HL-60 (cell line): Measurements from ENCODE around the gene CAMKMT.

Experiments
- DNase-seq, 2 experiments: peaks; one replicate each; pipeline ENCODE4 v3.0.0-alpha.2; 2010 to 2020; ENCODE audit warnings: low read depth in 1 of 2, low spot score in 1 of 2
- H3K27ac ChIP-seq: fragments of 250-450 bp; sonication (Bioruptor Pico); replicated peaks from 2 replicates; pipeline ENCODE4 v1.5.1; 2020; ENCODE audit warnings: mild to moderate bottlenecking, moderate library complexity
- H3K27me3 ChIP-seq: fragments of 250-450 bp; sonication (Bioruptor Pico); 2 replicates; pipeline ENCODE4 v1.5.1; 2021; ENCODE audit warnings: mild to moderate bottlenecking, moderate library complexity; ENCODE audit not compliant: insufficient read depth, poor library complexity, severe bottlenecking
- H3K4me3 ChIP-seq: replicated peaks from 2 replicates; pipeline ENCODE4 v1.5.1; 2011; ENCODE audit warnings: mild to moderate bottlenecking, control low read depth, low read length; ENCODE audit not compliant: insufficient read depth
- GABPA ChIP-seq: IDR thresholded peaks from 2 replicates; pipeline ENCODE4 v1.6.1; 2012; ENCODE audit warnings: low read depth
- POLR2AphosphoS5 ChIP-seq: IDR thresholded peaks from 2 replicates; pipeline ENCODE4 v1.6.1; 2012; ENCODE audit warnings: low read depth
- SPI1 ChIP-seq: IDR thresholded peaks from 2 replicates; pipeline ENCODE4 v1.6.1; 2012; ENCODE audit warnings: low read depth, mild to moderate bottlenecking, borderline replicate concordance
- TF ChIP-seq, protein P1 (sequence below): IDR thresholded peaks from 2 replicates; pipeline ENCODE4 v1.6.1; 2012; ENCODE audit warnings: low read depth; ENCODE audit not compliant: insufficient replicate concordance
- TF ChIP-seq, protein P2 (sequence below): IDR thresholded peaks from one replicate; pipeline ENCODE4 v1.5.1; 2011; ENCODE audit warnings: low read length, control low read depth, inconsistent platforms; ENCODE audit not compliant: insufficient read depth

The CAMKMT gene

DNA sequence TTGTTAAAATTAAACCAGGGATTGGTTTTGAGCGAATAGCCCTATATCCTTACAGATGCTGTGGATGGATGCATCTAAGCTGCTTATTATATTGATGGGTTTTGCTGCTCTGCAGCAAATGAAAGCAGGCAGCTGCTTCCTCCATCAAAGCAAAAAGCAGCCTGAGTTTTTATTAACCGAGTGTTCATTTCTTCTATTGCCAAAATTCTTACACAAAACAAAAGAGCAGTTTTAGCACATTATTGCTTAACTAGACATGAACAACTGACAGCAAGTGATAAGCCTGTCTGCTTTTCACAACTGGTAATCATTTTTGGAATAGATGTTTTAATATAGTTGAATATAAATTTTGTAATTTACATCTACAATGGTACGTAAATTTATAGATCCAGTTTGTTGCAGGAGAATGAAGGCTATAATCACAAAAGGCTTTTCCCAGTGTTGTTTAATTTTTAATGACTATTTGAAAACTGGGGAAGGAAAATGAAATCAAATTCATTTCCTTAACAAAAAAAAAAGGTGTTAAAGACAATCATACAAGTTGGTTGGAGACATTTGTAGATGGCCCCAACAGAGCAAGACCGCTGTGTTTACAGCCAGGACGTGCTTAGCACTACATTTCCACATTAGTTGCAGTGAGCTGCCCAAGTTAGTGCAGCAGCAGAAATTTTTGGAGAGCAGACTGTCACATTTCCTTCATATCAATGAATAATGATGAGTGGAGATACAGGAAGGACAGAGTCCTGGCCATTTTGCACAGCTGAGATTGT is 326.1 kb downstream of the CAMKMT start:
- no peak for DNase-seq
- H3K27me3 ChIP-seq = no peaks in the 10 kb centered on the region

DNA sequence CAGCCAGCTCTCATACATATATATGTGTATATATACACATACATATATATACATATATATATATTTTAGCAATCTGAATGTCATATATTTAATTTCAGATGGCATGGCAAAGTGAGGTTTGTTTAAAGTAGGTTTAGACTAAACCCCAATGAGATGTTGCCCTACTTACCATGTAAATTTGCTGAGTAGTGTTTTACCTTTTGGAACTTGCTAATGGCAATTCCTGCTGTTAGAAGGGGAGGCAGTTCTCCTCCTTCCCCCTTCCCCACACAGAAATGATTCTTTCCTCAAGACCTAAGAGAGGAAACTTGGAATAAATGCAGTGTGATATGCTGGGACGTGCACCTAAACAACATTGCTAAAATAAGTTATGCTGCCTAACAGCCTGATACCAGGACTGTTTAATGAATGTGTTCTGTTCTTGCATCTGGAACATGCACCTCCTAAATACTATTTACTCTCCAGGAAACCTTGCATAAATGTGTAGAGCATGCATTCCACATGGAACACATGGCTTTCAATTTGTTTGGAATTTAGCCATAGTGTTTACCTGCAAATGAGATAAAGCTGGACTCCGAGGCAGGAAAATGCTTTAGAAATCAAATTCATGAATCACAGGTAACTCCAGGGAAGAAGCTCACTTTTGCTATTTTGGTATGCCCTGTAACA is 326.8 kb downstream of the CAMKMT start:
- H3K4me3 ChIP-seq = no peak overlapping the region
- no peak overlapping the region for H3K27ac ChIP-seq
- no peak for TF ChIP-seq SPI1
- TF ChIP-seq, protein P1, sequence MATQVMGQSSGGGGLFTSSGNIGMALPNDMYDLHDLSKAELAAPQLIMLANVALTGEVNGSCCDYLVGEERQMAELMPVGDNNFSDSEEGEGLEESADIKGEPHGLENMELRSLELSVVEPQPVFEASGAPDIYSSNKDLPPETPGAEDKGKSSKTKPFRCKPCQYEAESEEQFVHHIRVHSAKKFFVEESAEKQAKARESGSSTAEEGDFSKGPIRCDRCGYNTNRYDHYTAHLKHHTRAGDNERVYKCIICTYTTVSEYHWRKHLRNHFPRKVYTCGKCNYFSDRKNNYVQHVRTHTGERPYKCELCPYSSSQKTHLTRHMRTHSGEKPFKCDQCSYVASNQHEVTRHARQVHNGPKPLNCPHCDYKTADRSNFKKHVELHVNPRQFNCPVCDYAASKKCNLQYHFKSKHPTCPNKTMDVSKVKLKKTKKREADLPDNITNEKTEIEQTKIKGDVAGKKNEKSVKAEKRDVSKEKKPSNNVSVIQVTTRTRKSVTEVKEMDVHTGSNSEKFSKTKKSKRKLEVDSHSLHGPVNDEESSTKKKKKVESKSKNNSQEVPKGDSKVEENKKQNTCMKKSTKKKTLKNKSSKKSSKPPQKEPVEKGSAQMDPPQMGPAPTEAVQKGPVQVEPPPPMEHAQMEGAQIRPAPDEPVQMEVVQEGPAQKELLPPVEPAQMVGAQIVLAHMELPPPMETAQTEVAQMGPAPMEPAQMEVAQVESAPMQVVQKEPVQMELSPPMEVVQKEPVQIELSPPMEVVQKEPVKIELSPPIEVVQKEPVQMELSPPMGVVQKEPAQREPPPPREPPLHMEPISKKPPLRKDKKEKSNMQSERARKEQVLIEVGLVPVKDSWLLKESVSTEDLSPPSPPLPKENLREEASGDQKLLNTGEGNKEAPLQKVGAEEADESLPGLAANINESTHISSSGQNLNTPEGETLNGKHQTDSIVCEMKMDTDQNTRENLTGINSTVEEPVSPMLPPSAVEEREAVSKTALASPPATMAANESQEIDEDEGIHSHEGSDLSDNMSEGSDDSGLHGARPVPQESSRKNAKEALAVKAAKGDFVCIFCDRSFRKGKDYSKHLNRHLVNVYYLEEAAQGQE = no peak
- TF ChIP-seq POLR2AphosphoS5 = no peak
- TF ChIP-seq, protein P2, sequence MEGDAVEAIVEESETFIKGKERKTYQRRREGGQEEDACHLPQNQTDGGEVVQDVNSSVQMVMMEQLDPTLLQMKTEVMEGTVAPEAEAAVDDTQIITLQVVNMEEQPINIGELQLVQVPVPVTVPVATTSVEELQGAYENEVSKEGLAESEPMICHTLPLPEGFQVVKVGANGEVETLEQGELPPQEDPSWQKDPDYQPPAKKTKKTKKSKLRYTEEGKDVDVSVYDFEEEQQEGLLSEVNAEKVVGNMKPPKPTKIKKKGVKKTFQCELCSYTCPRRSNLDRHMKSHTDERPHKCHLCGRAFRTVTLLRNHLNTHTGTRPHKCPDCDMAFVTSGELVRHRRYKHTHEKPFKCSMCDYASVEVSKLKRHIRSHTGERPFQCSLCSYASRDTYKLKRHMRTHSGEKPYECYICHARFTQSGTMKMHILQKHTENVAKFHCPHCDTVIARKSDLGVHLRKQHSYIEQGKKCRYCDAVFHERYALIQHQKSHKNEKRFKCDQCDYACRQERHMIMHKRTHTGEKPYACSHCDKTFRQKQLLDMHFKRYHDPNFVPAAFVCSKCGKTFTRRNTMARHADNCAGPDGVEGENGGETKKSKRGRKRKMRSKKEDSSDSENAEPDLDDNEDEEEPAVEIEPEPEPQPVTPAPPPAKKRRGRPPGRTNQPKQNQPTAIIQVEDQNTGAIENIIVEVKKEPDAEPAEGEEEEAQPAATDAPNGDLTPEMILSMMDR = no peak
- TF ChIP-seq GABPA = no peak
- no peak for DNase-seq
- H3K27me3 ChIP-seq = no peaks in the 10 kb centered on the region

More for the DNA sequence above, 326.1 kb downstream of the CAMKMT start:
- Histone ChIP-seq H3K4me3 (no peak overlapping the region), H3K27ac (no peak overlapping the region)
- TF ChIP-seq GABPA (no peak), SPI1 (no peak), POLR2AphosphoS5 (no peak)
- TF ChIP-seq, protein P1 = no peak
- TF ChIP-seq, protein P2 = no peak

DNA sequence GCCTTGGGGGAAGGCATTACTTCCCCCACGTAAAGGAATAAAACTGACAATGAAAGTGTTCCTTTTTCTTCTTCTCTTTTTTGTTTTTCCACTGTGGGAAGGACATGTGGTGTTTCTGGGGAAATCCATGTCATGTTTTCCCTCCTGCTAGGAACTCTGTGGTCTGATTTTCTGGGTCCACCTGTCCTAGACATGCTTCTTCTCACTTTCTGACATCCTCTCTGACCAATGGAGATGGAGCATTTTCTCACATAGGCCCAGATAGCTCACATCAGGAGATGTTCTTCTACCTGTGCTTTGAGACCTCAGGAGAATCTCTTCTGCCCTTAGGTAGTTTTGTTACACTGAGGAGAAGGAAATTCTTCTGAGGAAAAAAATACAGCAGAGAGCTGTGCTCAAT is 327.8 kb downstream of the CAMKMT start:
- H3K27me3 ChIP-seq = no peaks in the 10 kb centered on the region
- no peak overlapping the region for H3K27ac ChIP-seq
- TF ChIP-seq, protein P2 = no peak
- TF ChIP-seq POLR2AphosphoS5 = no peak
- TF ChIP-seq SPI1 = no peak
- TF ChIP-seq, protein P1 = no peak
- no peak for TF ChIP-seq GABPA
- H3K4me3 ChIP-seq = no peak overlapping the region
- no peak for DNase-seq
